Activated T-cell treated with anti-CD3 and anti-CD28 coated beads, Interleukin-2, amount 50 U/mL, for 1 hour (primary cell): ENCODE results near the gene DYRK4.

Experiments
- DNase-seq: peaks from one replicate; pipeline ENCODE4 v3.0.0-alpha.2; 2020

The DYRK4 gene

DNA sequence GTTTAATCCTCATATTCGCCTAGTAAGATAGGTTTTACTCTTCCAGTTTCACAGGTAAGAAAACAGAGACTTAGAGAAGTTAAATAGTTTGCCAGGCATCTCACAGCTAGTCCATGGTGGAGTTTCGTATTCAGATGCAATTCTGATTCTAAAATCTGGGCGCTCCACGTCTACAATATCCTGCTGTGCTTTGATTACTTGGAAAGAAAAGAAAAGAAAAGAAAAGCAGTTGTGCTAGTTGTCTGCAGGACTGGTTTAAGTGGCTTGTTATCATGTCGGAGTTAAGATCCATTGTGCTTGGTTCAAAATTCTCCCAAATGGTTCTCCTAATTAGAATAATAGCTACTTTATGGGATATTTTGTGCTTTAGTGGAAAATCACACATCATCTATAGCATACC lies 68.3 kb downstream of the DYRK4 start:
- no peak for DNase-seq

DNA sequence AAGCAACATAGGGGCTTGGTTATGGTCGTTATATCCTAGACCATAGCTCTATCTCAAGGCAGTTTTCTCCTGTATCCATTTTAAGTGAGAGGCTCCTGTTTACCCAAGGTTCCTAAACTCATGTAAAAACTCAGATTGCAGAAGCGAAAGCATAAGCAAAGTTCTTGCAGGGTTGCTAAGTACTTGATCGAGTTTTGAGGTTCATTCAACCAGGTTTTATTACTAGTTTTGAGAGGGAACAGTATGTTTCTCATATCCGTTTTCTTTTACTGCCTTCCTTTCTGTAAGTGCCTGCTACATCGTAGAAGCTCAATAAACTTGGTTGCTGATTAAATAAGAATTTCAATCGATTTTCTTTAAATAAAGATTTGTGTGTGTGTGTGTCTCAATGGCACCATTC lies 81.7 kb downstream of the DYRK4 start:
- no peak for DNase-seq

- DNase-seq, result no peak
Measured at GRCh38 chr12:4645023-4645422, 83.0 kb downstream of the DYRK4 start.

DNA sequence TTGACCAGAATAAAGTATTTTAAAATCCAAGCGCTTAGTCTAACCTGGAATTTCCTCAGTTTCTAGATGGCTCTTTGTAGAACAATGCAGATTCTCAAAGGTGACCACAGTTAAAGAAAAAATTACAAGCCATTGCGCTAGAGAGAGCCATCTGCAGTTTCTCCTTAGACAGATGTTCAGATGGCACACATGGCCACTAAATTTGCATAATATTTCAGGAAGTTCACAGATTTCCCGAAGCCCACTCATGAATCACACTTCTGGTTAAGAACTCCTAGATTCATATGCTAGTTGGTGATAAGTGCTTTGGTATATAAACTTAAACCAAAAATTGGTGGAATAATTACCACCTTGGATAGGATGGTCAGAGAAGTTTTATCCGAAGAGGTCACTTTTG lies 86.1 kb downstream of the DYRK4 start:
- no peak for DNase-seq

DNA sequence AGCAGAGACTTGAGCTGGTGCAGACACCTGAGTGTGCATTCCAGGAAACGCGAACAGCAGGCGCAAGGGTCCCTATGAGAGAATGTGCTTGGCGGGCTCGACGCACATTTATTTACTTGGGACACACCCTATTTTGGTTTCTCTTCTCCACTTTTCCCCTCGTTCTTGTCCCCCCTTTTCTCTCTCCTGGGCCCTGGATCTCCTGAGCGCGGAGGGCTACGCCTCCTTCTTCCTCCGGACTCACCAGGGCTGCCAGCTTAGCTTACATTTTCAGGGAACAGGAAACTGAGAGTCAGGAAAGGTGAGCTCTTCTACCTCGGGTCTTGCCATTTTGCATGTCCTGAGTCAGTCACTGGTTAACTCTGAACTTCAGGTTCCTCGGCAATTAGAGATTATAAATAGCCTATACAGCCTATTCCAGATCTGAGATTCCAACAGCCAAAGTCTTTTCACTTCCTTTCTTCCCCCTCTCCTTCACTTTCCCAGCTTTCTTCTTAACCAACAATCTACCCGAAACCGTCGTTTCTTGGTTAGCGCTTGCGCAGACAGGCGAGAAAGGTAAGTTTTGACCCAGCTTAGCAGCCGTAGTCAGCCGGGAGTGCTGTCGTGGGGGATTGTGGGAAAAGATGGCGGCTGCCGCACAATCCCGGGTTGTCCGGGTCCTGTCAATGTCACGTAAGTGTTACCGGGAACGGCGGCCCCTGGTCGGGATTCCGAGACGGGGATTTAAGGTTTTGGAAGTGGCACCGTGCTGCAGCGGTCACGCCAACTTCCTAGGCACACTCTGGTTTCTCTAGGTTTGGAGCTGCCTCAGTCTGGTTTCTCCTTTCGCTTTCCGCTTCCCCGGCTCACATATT lies 86.7 kb downstream of the DYRK4 start, which contains the start of the genes AKAP3 and NDUFA9:
Gene AKAP3 (minus strand): TSS at position 551 of the 857 bp plus-strand sequence. CDS start 10,855 bp downstream, outside the sequence.
Gene NDUFA9 (plus strand): TSS at position 614 of the 857 bp plus-strand sequence. CDS start 13 bp downstream, at position 627.
- DNase-seq, result peak; percentile 77

GRCh38 chr12:4649358-4649661 lies 87.3 kb downstream of the DYRK4 start:
- no peak for DNase-seq

- DNase-seq, result no peak
Measured at GRCh38 chr12:4653257-4653656, 91.2 kb downstream of the DYRK4 start.

- no peak for DNase-seq
Measured at GRCh38 chr12:4653691-4654090, 91.7 kb downstream of the DYRK4 start.
